Astrocyte of the hippocampus (primary cell): ENCODE measurements around the gene BGN.
A peak's percentile ranks its signal among the peaks of the same experiment; 100 is the strongest.

ENCODE experiments used
- DNase-seq: peaks from one replicate; pipeline ENCODE4 v3.0.0; 2011; ENCODE audit warnings: low read depth, low spot score

The BGN gene

GRCh38 chrX:153504445-153505016, 9.8 kb downstream of the BGN start:
- DNase-seq, result no peak

GRCh38 chrX:153505361-153505760, 10.6 kb downstream of the BGN start:
- no peak for DNase-seq

- peak; percentile 87 for DNase-seq
These were observed 12.9 kb downstream of the BGN start for GRCh38 chrX:153507484-153508178.

GRCh38 chrX:153509592-153509991, 14.8 kb downstream of the BGN start:
- DNase-seq, result no peak

GRCh38 chrX:153510383-153510782, 15.6 kb downstream of the BGN start:
- DNase-seq, result no peak

GRCh38 chrX:153511784-153512500, 17.2 kb downstream of the BGN start:
- no peak for DNase-seq

GRCh38 chrX:153512501-153512893, 17.7 kb downstream of the BGN start:
- no peak for DNase-seq

- no peak for DNase-seq
These were observed 18.5 kb downstream of the BGN start for GRCh38 chrX:153513265-153513664.

GRCh38 chrX:153514259-153514658, 19.5 kb downstream of the BGN start:
- no peak for DNase-seq

GRCh38 chrX:153515435-153515834, 20.7 kb downstream of the BGN start:
- no peak for DNase-seq

GRCh38 chrX:153516073-153516472, 21.3 kb downstream of the BGN start:
- DNase-seq, result no peak

GRCh38 chrX:153517423-153517822, 22.6 kb downstream of the BGN start, which contains the start of gene ATP2B3:
TSS of gene ATP2B3 (plus strand) at chrX:153517642. CDS start at chrX:153536248, 18,606 bp downstream.
- no peak for DNase-seq

GRCh38 chrX:153517946-153518834, 23.4 kb downstream of the BGN start:
- no peak for DNase-seq

GRCh38 chrX:153519569-153520286, 24.9 kb downstream of the BGN start:
- DNase-seq, result peak; percentile 46

GRCh38 chrX:153520287-153520917, 25.6 kb downstream of the BGN start:
- no peak for DNase-seq

GRCh38 chrX:153521034-153521433, 26.3 kb downstream of the BGN start:
- DNase-seq, result peak; percentile 56

GRCh38 chrX:153522259-153522658, 27.5 kb downstream of the BGN start:
- DNase-seq, result no peak

GRCh38 chrX:153523269-153523668, 28.5 kb downstream of the BGN start:
- no peak for DNase-seq

GRCh38 chrX:153524234-153524633, 29.5 kb downstream of the BGN start:
- DNase-seq, result no peak

GRCh38 chrX:153525451-153525850, 30.7 kb downstream of the BGN start:
- no peak for DNase-seq

- DNase-seq, result no peak
These were observed 31.3 kb downstream of the BGN start for GRCh38 chrX:153526042-153526441.
